Endodermal cell (in vitro differentiated cells): Measurements from ENCODE around the gene MEF2D. TPM values are rescaled to one million over a fixed set of nuclear protein-coding genes. Genes with fewer than 3 reads are reported as not detected.

ENCODE experiments used
- DNase-seq: peaks from one replicate; pipeline ENCODE4 v3.0.0-alpha.2; 2017
- H3K27ac ChIP-seq: 2 replicates; pipeline ENCODE4 v1.5.1; 2013; ENCODE audit warnings: mild to moderate bottlenecking, low read depth, low read length, moderate library complexity
- H3K27me3 ChIP-seq: 2 replicates; pipeline ENCODE4 v1.6.1; 2013; ENCODE audit warnings: mild to moderate bottlenecking, low read length, moderate library complexity; ENCODE audit not compliant: insufficient read depth, control insufficient read depth, poor library complexity, severe bottlenecking
- H3K36me3 ChIP-seq: 2 replicates; pipeline ENCODE4 v1.7.0; 2013; ENCODE audit warnings: mild to moderate bottlenecking, low read length, moderate library complexity; ENCODE audit not compliant: control insufficient read depth, insufficient read depth
- H3K4me1 ChIP-seq: one replicate; pipeline ENCODE4 v1.7.0; 2013; ENCODE audit warnings: low read length; ENCODE audit not compliant: control insufficient read depth, insufficient read depth
- H3K4me3 ChIP-seq: 2 replicates; pipeline ENCODE4 v1.5.1; 2013; ENCODE audit warnings: mild to moderate bottlenecking, low read length, moderate library complexity
- H3K9ac ChIP-seq: 2 replicates; pipeline ENCODE4 v1.6.1; 2013; ENCODE audit warnings: mild to moderate bottlenecking, low read length, moderate library complexity; ENCODE audit not compliant: poor library complexity, severe bottlenecking; ENCODE audit errors: extremely low read depth
- H3K9me3 ChIP-seq: 2 replicates; pipeline ENCODE4 v1.6.1; 2013; ENCODE audit warnings: mild to moderate bottlenecking, low read length, moderate library complexity; ENCODE audit not compliant: control insufficient read depth
- H3K27ac Mint-ChIP-seq: 2 replicates; pipeline ENCODE4 v1.8.0; 2020; ENCODE audit warnings: mixed read lengths
- H3K27me3 Mint-ChIP-seq: 2 replicates; pipeline ENCODE4 v1.8.0; 2021; ENCODE audit warnings: mild to moderate bottlenecking, mixed read lengths; ENCODE audit not compliant: insufficient read depth
- H3K36me3 Mint-ChIP-seq: 2 replicates; pipeline ENCODE4 v1.8.0; 2020; ENCODE audit warnings: low read depth, mixed read lengths
- H3K4me1 Mint-ChIP-seq: 2 replicates; pipeline ENCODE4 v1.8.0; 2020; ENCODE audit warnings: mixed read lengths
- H3K4me3 Mint-ChIP-seq: 2 replicates; pipeline ENCODE4 v1.8.0; 2020; ENCODE audit warnings: mild to moderate bottlenecking, moderate library complexity, mixed read lengths
- H3K9me3 Mint-ChIP-seq: 2 replicates; pipeline ENCODE4 v1.8.0; 2020; ENCODE audit warnings: mild to moderate bottlenecking, mixed read lengths
- CTCF ChIP-seq: fragments of 200-600 bp; sonication (generic); conservative IDR thresholded peaks from 2 replicates; pipeline ENCODE4 v1.5.0; 2021; ENCODE audit warnings: antibody characterized with exemption, mild to moderate bottlenecking
- WGBS, 2 experiments: methylation state at CpG; one replicate each; pipeline versions ENCODE4 v1.1.5 to v1.1.7; 2013; ENCODE audit warnings: missing lambda C conversion rate in 2 of 2, mixed read lengths in 1 of 2; ENCODE audit not compliant: insufficient coverage in 1 of 2, insufficient read length in 1 of 2; 5-methylcytosine and 5-hydroxymethylcytosine counted together
- total RNA-seq, 2 donors: library from RNA; stranded (reverse); fragmentation: NEBNext Ultra II Directional in 1 of 2; extraction: Animal tissue kit (Norgen Biotek cat#: 25700) in 1 of 2; gene quantifications; 2 replicates in 1 of 2; 3 replicates in 1 of 2; pipeline ENCODE4 v1.2.1, GENCODE V29; 2021

MEF2D gene
- total RNA-seq, 2 donors from 2014 or later, result 10.5 to 12.8 TPM

GRCh38 chr1:156478250-156478627 is 22.3 kb downstream of the MEF2D start:
- no peak for DNase-seq
- H3K36me3 ChIP-seq, result peaks cover 34% of the 10 kb centered on the region
- Mint-ChIP-seq H3K27ac (no peak overlapping the region), H3K36me3 (peaks cover 56% of the 10 kb centered on the region), H3K27me3 (no peaks in the 10 kb centered on the region), H3K4me3 (no peak overlapping the region), H3K9me3 (no peaks in the 10 kb centered on the region), H3K4me1 (peaks cover 10% of the 10 kb centered on the region)
- no peaks in the 10 kb centered on the region for H3K9me3 ChIP-seq
- no peak overlapping the region for H3K4me3 ChIP-seq
- H3K27me3 ChIP-seq, result no peaks in the 10 kb centered on the region
- H3K4me1 ChIP-seq, result peaks cover 2% of the 10 kb centered on the region
- WGBS, 2 experiments, result 96 to 97% methylated on average over 8 of the region's 8 CpGs
- no peak overlapping the region for H3K9ac ChIP-seq
- no peak overlapping the region for H3K27ac ChIP-seq
- no peak for TF ChIP-seq CTCF

- Mint-ChIP-seq H3K4me3 (no peak overlapping the region), H3K9me3 (no peaks in the 10 kb centered on the region), H3K27ac (peak overlapping the region; percentile 66), H3K4me1 (peaks cover 10% of the 10 kb centered on the region), H3K36me3 (peaks cover 60% of the 10 kb centered on the region), H3K27me3 (no peaks in the 10 kb centered on the region)
- no peak for TF ChIP-seq CTCF
- 90 to 97% methylated on average over 2 to 3 of the region's 3 CpGs for WGBS, 2 experiments
- Histone ChIP-seq H3K27ac (no peak overlapping the region), H3K4me3 (no peak overlapping the region), H3K36me3 (peaks cover 34% of the 10 kb centered on the region), H3K9ac (no peak overlapping the region), H3K4me1 (peaks cover 2% of the 10 kb centered on the region), H3K9me3 (no peaks in the 10 kb centered on the region), H3K27me3 (no peaks in the 10 kb centered on the region)
- no peak for DNase-seq
Observed at GRCh38 chr1:156477526-156478249, 22.9 kb downstream of the MEF2D start.

GRCh38 chr1:156476501-156477298 is 23.9 kb downstream of the MEF2D start:
- H3K36me3 Mint-ChIP-seq, result peaks cover 54% of the 10 kb centered on the region
- 50 to 63% methylated on average over 2 to 8 of the region's 8 CpGs for WGBS, 2 experiments
- peaks cover 15% of the 10 kb centered on the region for H3K4me1 Mint-ChIP-seq
- H3K27ac Mint-ChIP-seq, result peak overlapping the region; percentile 22
- Histone ChIP-seq H3K9ac (no peak overlapping the region), H3K4me1 (peaks cover 7% of the 10 kb centered on the region), H3K36me3 (peaks cover 34% of the 10 kb centered on the region), H3K9me3 (no peaks in the 10 kb centered on the region), H3K4me3 (no peak overlapping the region), H3K27ac (no peak overlapping the region), H3K27me3 (no peaks in the 10 kb centered on the region)
- TF ChIP-seq CTCF, result no peak
- no peaks in the 10 kb centered on the region for H3K9me3 Mint-ChIP-seq
- DNase-seq, result peak; percentile 91
- no peaks in the 10 kb centered on the region for H3K27me3 Mint-ChIP-seq
- no peak overlapping the region for H3K4me3 Mint-ChIP-seq
